Ovary (tissue), 3 donors: ENCODE measurements around the gene PLXNB1.

Experiments used
- EP300 ChIP-seq: sonication (generic); formaldehyde crosslinking; IDR thresholded peaks from one replicate; pipeline ENCODE4 v1.6.1; 2017; ENCODE audit warnings: antibody characterized with exemption
- TF ChIP-seq, protein P1 (sequence below), 3 donors: fragments of 450-650 bp in 2 of 3; fragments of 200-600 bp in 1 of 3; IDR thresholded peaks; one replicate each; pipeline versions ENCODE4 v1.5.1 to v1.8.0; 2016 to 2022; ENCODE audit warnings: antibody characterized with exemption in 3 of 3, mild to moderate bottlenecking in 1 of 3
- donor health status: DM: no; HTN: no; CAD: no.

DNA sequence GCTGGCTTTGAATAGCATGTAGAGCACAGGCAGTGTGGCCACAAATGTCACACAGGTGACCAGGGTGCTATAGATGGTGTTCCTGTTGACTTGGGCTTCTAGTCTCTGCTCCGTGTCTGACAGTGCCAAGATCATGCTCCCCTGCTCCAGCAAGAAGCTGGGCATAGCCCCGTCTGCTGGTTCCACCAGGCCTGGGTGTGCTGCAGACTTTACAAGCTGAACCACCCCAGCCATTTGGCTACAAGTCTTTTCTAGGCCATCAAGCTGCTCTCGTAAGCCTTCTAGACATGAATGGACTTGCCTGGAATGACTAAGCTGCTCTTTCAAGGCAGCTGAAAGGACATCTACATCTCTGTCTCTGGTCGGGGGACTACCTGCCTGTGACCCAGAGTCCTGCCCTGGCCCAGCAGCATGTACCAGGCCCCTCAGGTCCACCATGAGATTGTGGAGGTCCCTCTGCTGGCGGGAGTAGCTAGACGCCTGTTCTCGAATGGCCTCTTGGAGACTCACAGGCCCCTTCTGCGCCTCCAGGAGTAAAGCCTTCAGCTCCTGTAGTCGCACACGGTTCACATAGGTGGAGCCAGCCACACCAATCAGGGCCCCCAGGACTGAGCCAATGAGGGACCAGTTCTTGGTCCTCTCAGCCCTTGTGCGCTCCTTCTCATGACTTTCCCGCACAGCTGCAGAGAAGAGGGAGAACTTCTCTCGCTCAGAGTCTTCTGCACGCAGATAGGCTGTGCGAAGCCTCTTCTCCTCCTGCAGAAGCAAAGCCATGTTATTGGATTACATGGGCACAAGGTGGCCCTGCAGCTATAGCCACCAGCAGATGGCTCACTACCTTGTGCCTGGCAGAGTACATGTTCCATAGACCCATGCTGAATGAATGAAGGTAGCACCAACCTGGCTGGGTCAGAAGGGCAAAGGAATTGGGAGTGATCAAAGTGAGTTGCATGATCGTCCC is 2.8 kb upstream of the PLXNB1 start:
- TF ChIP-seq, protein P1, sequence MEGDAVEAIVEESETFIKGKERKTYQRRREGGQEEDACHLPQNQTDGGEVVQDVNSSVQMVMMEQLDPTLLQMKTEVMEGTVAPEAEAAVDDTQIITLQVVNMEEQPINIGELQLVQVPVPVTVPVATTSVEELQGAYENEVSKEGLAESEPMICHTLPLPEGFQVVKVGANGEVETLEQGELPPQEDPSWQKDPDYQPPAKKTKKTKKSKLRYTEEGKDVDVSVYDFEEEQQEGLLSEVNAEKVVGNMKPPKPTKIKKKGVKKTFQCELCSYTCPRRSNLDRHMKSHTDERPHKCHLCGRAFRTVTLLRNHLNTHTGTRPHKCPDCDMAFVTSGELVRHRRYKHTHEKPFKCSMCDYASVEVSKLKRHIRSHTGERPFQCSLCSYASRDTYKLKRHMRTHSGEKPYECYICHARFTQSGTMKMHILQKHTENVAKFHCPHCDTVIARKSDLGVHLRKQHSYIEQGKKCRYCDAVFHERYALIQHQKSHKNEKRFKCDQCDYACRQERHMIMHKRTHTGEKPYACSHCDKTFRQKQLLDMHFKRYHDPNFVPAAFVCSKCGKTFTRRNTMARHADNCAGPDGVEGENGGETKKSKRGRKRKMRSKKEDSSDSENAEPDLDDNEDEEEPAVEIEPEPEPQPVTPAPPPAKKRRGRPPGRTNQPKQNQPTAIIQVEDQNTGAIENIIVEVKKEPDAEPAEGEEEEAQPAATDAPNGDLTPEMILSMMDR (IDR thresholded peaks at IDR 0.05), result no peak
- TF ChIP-seq EP300, result no peak
